HEK293 (cell line): ENCODE measurements around the gene SOCS6.

Experiments used
- CTCF ChIA-PET: fragments of 350-600 bp; formaldehyde crosslinking; extraction: SDS; loops from one replicate; lab custom pipeline; 2021; ENCODE audit warnings: antibody characterized with exemption; lab: Yijun Ruan, JAX
- POLR2A ChIA-PET: fragments of 300-600 bp; formaldehyde crosslinking; extraction: SDS; loops from one replicate; lab custom pipeline; 2020; ENCODE audit warnings: antibody characterized with exemption, inconsistent platforms; lab: Yijun Ruan, JAX
- H3K27ac ChIP-seq: fragments of 200-500 bp; sonication (Bioruptor generic); 2 replicates; pipeline ENCODE4 v1.5.1; 2014; ENCODE audit warnings: low read depth, low read length, control low read depth, inconsistent platforms; ENCODE audit errors: extremely low read depth
- H3K36me3 ChIP-seq, 2 experiments: fragments of 200-500 bp in 1 of 2; sonication (Bioruptor generic) in 1 of 2; 1 replicate in 1 of 2; 2 replicates in 1 of 2; pipeline ENCODE4 v1.5.1; 2014 to 2017; ENCODE audit warnings: inconsistent platforms in 2 of 2, low read length in 2 of 2; ENCODE audit not compliant: control insufficient read depth in 2 of 2, insufficient read depth in 1 of 2
- H3K4me1 ChIP-seq: fragments of 200-500 bp; sonication (Bioruptor generic); 2 replicates; pipeline ENCODE4 v1.5.1; 2014; ENCODE audit warnings: mild to moderate bottlenecking, low read length, inconsistent platforms; ENCODE audit not compliant: control insufficient read depth, insufficient read depth
- H3K4me3 ChIP-seq: 2 replicates; pipeline ENCODE4 v1.5.1; 2011; ENCODE audit warnings: low read depth, mild to moderate bottlenecking, control low read depth, low read length, moderate library complexity
- H3K9me3 ChIP-seq: fragments of 200-500 bp; sonication (Bioruptor generic); 2 replicates; pipeline ENCODE4 v1.5.1; 2014; ENCODE audit warnings: low read depth, low read length, inconsistent platforms; ENCODE audit not compliant: control insufficient read depth, insufficient read depth
- BCL6B ChIP-seq: fragments of 450-650 bp; formaldehyde crosslinking; IDR thresholded peaks from 2 replicates; pipeline ENCODE4 v1.5.1; 2017; ENCODE audit warnings: missing biosample characterization, missing genetic modification characterization
- HOXC10 ChIP-seq: sonication (generic); formaldehyde crosslinking; IDR thresholded peaks from 2 replicates; pipeline ENCODE4 v1.8.1; 2023; ENCODE audit warnings: mild to moderate bottlenecking, missing genetic modification reagents
- KLF7 ChIP-seq: fragments of 450-650 bp; formaldehyde crosslinking; IDR thresholded peaks from 2 replicates; pipeline ENCODE4 v1.5.1; 2016; ENCODE audit warnings: missing biosample characterization, missing genetic modification characterization, borderline replicate concordance
- KLF8 ChIP-seq: fragments of 450-650 bp; formaldehyde crosslinking; IDR thresholded peaks from 2 replicates; pipeline ENCODE4 v1.5.1; 2016; ENCODE audit warnings: missing biosample characterization, missing genetic modification characterization
- SALL2 ChIP-seq: fragments of 450-650 bp; formaldehyde crosslinking; IDR thresholded peaks from 2 replicates; pipeline ENCODE4 v1.5.0; 2017; ENCODE audit warnings: missing biosample characterization, mild to moderate bottlenecking, missing genetic modification characterization, borderline replicate concordance
- ZBTB1 ChIP-seq: fragments of 450-650 bp; formaldehyde crosslinking; IDR thresholded peaks from 2 replicates; pipeline ENCODE4 v1.5.1; 2016; ENCODE audit warnings: missing biosample characterization, missing genetic modification characterization
- ZBTB11 ChIP-seq: fragments of 450-650 bp; formaldehyde crosslinking; conservative IDR thresholded peaks from 2 replicates; pipeline ENCODE4 v1.5.1; 2016; ENCODE audit warnings: low read depth, missing biosample characterization, missing genetic modification characterization
- ZBTB49 ChIP-seq: fragments of 450-650 bp; formaldehyde crosslinking; IDR thresholded peaks from 2 replicates; pipeline ENCODE4 v1.5.1; 2016; ENCODE audit warnings: missing biosample characterization, missing genetic modification characterization, low read depth
- ZBTB6 ChIP-seq: fragments of 450-650 bp; formaldehyde crosslinking; IDR thresholded peaks from 2 replicates; pipeline ENCODE4 v1.5.1; 2017; ENCODE audit warnings: missing biosample characterization, missing genetic modification characterization
- ZNF132 ChIP-seq: fragments of 450-650 bp; formaldehyde crosslinking; IDR thresholded peaks from 2 replicates; pipeline ENCODE4 v1.5.1; 2017; ENCODE audit warnings: missing biosample characterization, missing genetic modification characterization, borderline replicate concordance
- ZNF133 ChIP-seq: fragments of 450-650 bp; formaldehyde crosslinking; IDR thresholded peaks from 2 replicates; pipeline ENCODE4 v1.5.1; 2016; ENCODE audit warnings: missing biosample characterization, missing genetic modification characterization
- ZNF184 ChIP-seq: fragments of 450-650 bp; IDR thresholded peaks from 2 replicates; pipeline ENCODE4 v1.5.1; 2018; ENCODE audit warnings: missing biosample characterization, mild to moderate bottlenecking, missing genetic modification characterization
- ZNF19 ChIP-seq: fragments of 450-650 bp; formaldehyde crosslinking; IDR thresholded peaks from 2 replicates; pipeline ENCODE4; 2016; ENCODE audit warnings: missing biosample characterization, missing genetic modification characterization, low read depth
- ZNF221 ChIP-seq: fragments of 450-650 bp; formaldehyde crosslinking; IDR thresholded peaks from 2 replicates; pipeline ENCODE4 v1.5.1; 2017; ENCODE audit warnings: missing biosample characterization, missing genetic modification characterization, borderline replicate concordance
- ZNF248 ChIP-seq: fragments of 450-650 bp; formaldehyde crosslinking; IDR thresholded peaks from 2 replicates; pipeline ENCODE4 v1.5.1; 2017; ENCODE audit warnings: missing biosample characterization, missing genetic modification characterization
- ZNF280D ChIP-seq: fragments of 450-650 bp; formaldehyde crosslinking; IDR thresholded peaks from 2 replicates; pipeline ENCODE4 v1.5.1; 2016; ENCODE audit warnings: missing biosample characterization, missing genetic modification characterization
- ZNF335 ChIP-seq: fragments of 450-650 bp; formaldehyde crosslinking; conservative IDR thresholded peaks from 2 replicates; pipeline ENCODE4 v1.5.1; 2016; ENCODE audit warnings: missing biosample characterization, missing genetic modification characterization
- ZNF394 ChIP-seq: fragments of 450-650 bp; formaldehyde crosslinking; IDR thresholded peaks from 2 replicates; pipeline ENCODE4 v1.5.1; 2016; ENCODE audit warnings: missing biosample characterization, missing genetic modification characterization, mild to moderate bottlenecking, moderate library complexity, borderline replicate concordance
- ZNF449 ChIP-seq: fragments of 450-650 bp; formaldehyde crosslinking; IDR thresholded peaks from 2 replicates; pipeline ENCODE4 v1.5.1; 2017; ENCODE audit warnings: missing biosample characterization, mild to moderate bottlenecking, missing genetic modification characterization, moderate library complexity
- ZNF624 ChIP-seq: fragments of 450-650 bp; formaldehyde crosslinking; IDR thresholded peaks from 2 replicates; pipeline ENCODE4 v1.5.1; 2017; ENCODE audit warnings: missing biosample characterization, missing genetic modification characterization
- ZNF658 ChIP-seq: fragments of 450-650 bp; formaldehyde crosslinking; IDR thresholded peaks from 2 replicates; pipeline ENCODE4; 2016; ENCODE audit warnings: missing biosample characterization, missing genetic modification characterization
- ZNF768 ChIP-seq: fragments of 450-650 bp; formaldehyde crosslinking; IDR thresholded peaks from 2 replicates; pipeline ENCODE4 v1.5.1; 2018; ENCODE audit warnings: missing biosample characterization, mild to moderate bottlenecking, missing genetic modification characterization
- ZNF837 ChIP-seq: fragments of 450-650 bp; formaldehyde crosslinking; IDR thresholded peaks from 2 replicates; pipeline ENCODE4 v1.5.1; 2016; ENCODE audit warnings: missing biosample characterization, missing genetic modification characterization

Gene SOCS6

GRCh38 chr18:70246061-70246466, 42.8 kb upstream of the SOCS6 start:
- Histone ChIP-seq H3K4me3 (no peak overlapping the region), H3K27ac (no peak overlapping the region), H3K4me1 (no peaks in the 10 kb centered on the region), H3K9me3 (no peaks in the 10 kb centered on the region), H3K36me3 (no peaks in the 10 kb centered on the region)
- ChIA-PET CTCF (no interaction called here), POLR2A (no interaction called here)
- TF ChIP-seq ZNF449 (tag by site-specific recombination) (no peak), ZNF248 (tag by site-specific recombination) (no peak), ZNF133 (no peak), ZNF184 (tag by site-specific recombination) (no peak), ZNF394 (no peak), BCL6B (tag by site-specific recombination) (no peak), ZNF837 (tag by site-specific recombination) (no peak), KLF8 (tag by site-specific recombination) (no peak), ZNF335 (no peak), ZBTB1 (tag by site-specific recombination) (no peak), ZNF658 (tag by site-specific recombination) (no peak)

GRCh38 chr18:70249118-70249517, 39.7 kb upstream of the SOCS6 start:
- no peak overlapping the region for H3K4me3 ChIP-seq
- CTCF ChIA-PET: interaction anchor here (1.5 kb wide), 1 partner anchor 185 kb away, joined by 3 read pairs; no protein-coding TSS in a partner anchor
- no peaks in the 10 kb centered on the region for H3K36me3 ChIP-seq
- H3K27ac ChIP-seq: no peak overlapping the region
- POLR2A ChIA-PET: no interaction called here
- no peaks in the 10 kb centered on the region for H3K4me1 ChIP-seq
- no peaks in the 10 kb centered on the region for H3K9me3 ChIP-seq
- no peak for TF ChIP-seq ZNF132 (tag by site-specific recombination)
- TF ChIP-seq ZBTB49: no peak
- TF ChIP-seq ZNF624 (tag by site-specific recombination): no peak
- no peak for TF ChIP-seq ZNF280D (tag by site-specific recombination)
- no peak for TF ChIP-seq ZBTB11 (tag by site-specific recombination)
- TF ChIP-seq ZNF768 (tag by site-specific recombination): no peak
- no peak for TF ChIP-seq ZNF19 (tag by site-specific recombination)
- no peak for TF ChIP-seq ZBTB6 (tag by site-specific recombination)
- no peak for TF ChIP-seq HOXC10 (CRISPR knock-in tag)
- no peak for TF ChIP-seq ZNF221 (tag by site-specific recombination)
- no peak for TF ChIP-seq KLF7 (tag by site-specific recombination)
- TF ChIP-seq SALL2 (tag by site-specific recombination): no peak
